ENCODE data around the gene RHOD.

- TF ChIP-seq CTCF (IDR thresholded peaks at IDR 0.05): peak in 1 of 6 experiments; percentile 31
- peak; percentile 53 to 83 for TF ChIP-seq POLR2A (IDR thresholded peaks at IDR 0.05)
Observed at GRCh38 chr11:67118801-67119584, 62.3 kb downstream of the RHOD start, which contains the start of gene KDM2A.
